ENCODE data around the gene PHYKPL. TPM values are rescaled to one million over a fixed set of nuclear protein-coding genes. Genes with fewer than 3 reads are reported as not detected.

Gene PHYKPL
- total RNA-seq, 3 donors from 2014 or later (not counting 1 experiment from before 2014, with no cell fraction given), result 111 to 134 (median 131) TPM

DNA sequence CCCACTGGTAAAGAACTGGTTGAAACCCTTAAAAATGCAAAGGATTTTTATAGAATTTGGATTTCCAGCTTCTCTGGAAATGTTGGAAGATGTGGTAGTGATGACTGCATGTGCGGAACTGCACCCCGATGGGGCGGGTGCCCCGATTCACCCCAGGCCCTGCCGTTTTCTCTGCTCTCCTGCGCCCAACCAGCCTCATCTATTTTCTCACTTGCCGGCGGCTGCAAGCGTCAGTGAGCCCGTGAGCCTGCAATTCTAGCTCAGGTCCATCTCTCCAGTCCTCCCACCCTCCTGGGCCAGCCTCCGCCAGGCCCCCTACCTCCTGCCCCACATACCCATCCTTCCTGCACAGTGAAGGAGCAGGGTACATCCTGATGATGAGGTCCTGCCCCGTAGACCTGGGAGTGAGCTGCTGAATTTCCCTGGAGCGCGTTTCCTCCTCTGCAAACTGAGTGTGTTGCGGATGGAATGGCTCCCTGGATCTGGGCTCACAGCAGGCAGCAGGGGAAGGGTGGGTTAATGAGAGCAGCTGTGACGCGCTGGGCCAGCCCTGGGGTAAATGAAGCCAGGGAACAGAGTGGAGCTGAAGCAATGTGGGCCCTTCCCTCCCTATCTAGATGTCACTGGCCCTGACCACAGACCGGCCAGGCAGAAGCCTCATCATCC lies 45.9 kb upstream of the PHYKPL start:
- WGBS (ENCODE audit: insufficient coverage), result 91% methylated on average over 18 of the region's 18 CpGs
- no peaks in the 10 kb centered on the region for H3K27me3 ChIP-seq (ENCODE audit: control insufficient read depth, insufficient read depth, low read length)
- H3K4me1 Mint-ChIP-seq, result peaks cover 9% of the 10 kb centered on the region in 2 donors
- no peak overlapping the region for H3K4me3 Mint-ChIP-seq
- TF ChIP-seq, protein P1, sequence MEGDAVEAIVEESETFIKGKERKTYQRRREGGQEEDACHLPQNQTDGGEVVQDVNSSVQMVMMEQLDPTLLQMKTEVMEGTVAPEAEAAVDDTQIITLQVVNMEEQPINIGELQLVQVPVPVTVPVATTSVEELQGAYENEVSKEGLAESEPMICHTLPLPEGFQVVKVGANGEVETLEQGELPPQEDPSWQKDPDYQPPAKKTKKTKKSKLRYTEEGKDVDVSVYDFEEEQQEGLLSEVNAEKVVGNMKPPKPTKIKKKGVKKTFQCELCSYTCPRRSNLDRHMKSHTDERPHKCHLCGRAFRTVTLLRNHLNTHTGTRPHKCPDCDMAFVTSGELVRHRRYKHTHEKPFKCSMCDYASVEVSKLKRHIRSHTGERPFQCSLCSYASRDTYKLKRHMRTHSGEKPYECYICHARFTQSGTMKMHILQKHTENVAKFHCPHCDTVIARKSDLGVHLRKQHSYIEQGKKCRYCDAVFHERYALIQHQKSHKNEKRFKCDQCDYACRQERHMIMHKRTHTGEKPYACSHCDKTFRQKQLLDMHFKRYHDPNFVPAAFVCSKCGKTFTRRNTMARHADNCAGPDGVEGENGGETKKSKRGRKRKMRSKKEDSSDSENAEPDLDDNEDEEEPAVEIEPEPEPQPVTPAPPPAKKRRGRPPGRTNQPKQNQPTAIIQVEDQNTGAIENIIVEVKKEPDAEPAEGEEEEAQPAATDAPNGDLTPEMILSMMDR (IDR thresholded peaks at IDR 0.05), result no peak
- H3K9me3 Mint-ChIP-seq, result peaks cover 1 to 2% of the 10 kb centered on the region in 2 donors
- peaks cover 0 to 12% of the 10 kb centered on the region in 2 donors for H3K27me3 Mint-ChIP-seq (ENCODE audit: low read depth in 2 of 2)
- no peak overlapping the region for H3K4me3 ChIP-seq (ENCODE audit: low read length)
- H3K9me3 ChIP-seq (ENCODE audit: control insufficient read depth, insufficient read depth, low read length), result peaks cover 3% of the 10 kb centered on the region
- no peaks in the 10 kb centered on the region for H3K36me3 Mint-ChIP-seq
- no peak overlapping the region for H3K27ac Mint-ChIP-seq
- H3K36me3 ChIP-seq (ENCODE audit: control insufficient read depth, insufficient read depth, low read length), result no peaks in the 10 kb centered on the region
- DNase-seq (no peak), ATAC-seq (no peak)
- no peak overlapping the region for H3K27ac ChIP-seq (ENCODE audit: low read length)
- H3K4me1 ChIP-seq (ENCODE audit: control insufficient read depth, insufficient read depth, low read length), result peaks cover 9% of the 10 kb centered on the region
- intact Hi-C loops (cut with micrococcal nuclease), result no loop called here

DNA sequence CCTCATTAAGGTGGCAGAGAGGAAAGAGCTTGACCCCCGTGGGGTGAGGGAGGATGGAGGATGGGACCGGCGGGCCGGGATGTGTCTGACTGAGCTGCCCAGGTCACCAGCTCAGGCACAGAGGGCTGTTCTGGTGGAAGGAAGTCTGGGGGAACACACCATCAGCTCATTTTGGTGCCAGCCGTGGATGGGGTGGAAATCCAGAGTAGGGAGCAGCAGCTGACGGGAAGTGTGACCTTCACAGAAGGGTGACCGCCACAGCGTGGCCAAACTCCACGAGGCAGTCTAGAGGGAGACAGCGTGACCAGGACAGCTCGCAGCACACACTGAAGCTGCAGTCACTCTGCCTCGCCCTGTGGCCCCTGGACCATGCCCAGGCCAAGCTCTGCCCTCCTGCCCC lies 45.3 kb upstream of the PHYKPL start:
- H3K4me1 ChIP-seq (ENCODE audit: control insufficient read depth, insufficient read depth, low read length), result peaks cover 9% of the 10 kb centered on the region
- intact Hi-C loops (cut with micrococcal nuclease), result no loop called here
- H3K36me3 ChIP-seq (ENCODE audit: control insufficient read depth, insufficient read depth, low read length), result no peaks in the 10 kb centered on the region
- DNase-seq (no peak), ATAC-seq (no peak)
- no peak overlapping the region for H3K4me3 Mint-ChIP-seq
- no peaks in the 10 kb centered on the region for H3K9me3 Mint-ChIP-seq
- no peak overlapping the region for H3K27ac ChIP-seq (ENCODE audit: low read length)
- H3K27ac Mint-ChIP-seq, result no peak overlapping the region
- peaks cover 0 to 12% of the 10 kb centered on the region in 2 donors for H3K27me3 Mint-ChIP-seq (ENCODE audit: low read depth in 2 of 2)
- peaks cover 3% of the 10 kb centered on the region for H3K9me3 ChIP-seq (ENCODE audit: control insufficient read depth, insufficient read depth, low read length)
- H3K36me3 Mint-ChIP-seq, result no peaks in the 10 kb centered on the region
- TF ChIP-seq, protein P1 (IDR thresholded peaks at IDR 0.05), result no peak
- H3K4me3 ChIP-seq (ENCODE audit: low read length), result no peak overlapping the region
- 81% methylated on average over 12 of the region's 12 CpGs for WGBS (ENCODE audit: insufficient coverage)
- peaks cover 9% of the 10 kb centered on the region in 2 donors for H3K4me1 Mint-ChIP-seq
- no peaks in the 10 kb centered on the region for H3K27me3 ChIP-seq (ENCODE audit: control insufficient read depth, insufficient read depth, low read length)

- no peaks in the 10 kb centered on the region for H3K36me3 Mint-ChIP-seq
- Histone ChIP-seq H3K4me1 (ENCODE audit: control insufficient read depth, insufficient read depth, low read length) (peaks cover 9% of the 10 kb centered on the region), H3K27ac (ENCODE audit: low read length) (no peak overlapping the region), H3K4me3 (ENCODE audit: low read length) (no peak overlapping the region), H3K9me3 (ENCODE audit: control insufficient read depth, insufficient read depth, low read length) (peaks cover 3% of the 10 kb centered on the region), H3K36me3 (ENCODE audit: control insufficient read depth, insufficient read depth, low read length) (no peaks in the 10 kb centered on the region), H3K27me3 (ENCODE audit: control insufficient read depth, insufficient read depth, low read length) (no peaks in the 10 kb centered on the region)
- DNase-seq (no peak), ATAC-seq (no peak)
- H3K27ac Mint-ChIP-seq, result no peak overlapping the region
- no peak overlapping the region for H3K4me3 Mint-ChIP-seq
- H3K9me3 Mint-ChIP-seq, result no peaks in the 10 kb centered on the region
- intact Hi-C loops (cut with micrococcal nuclease), result no loop called here
- TF ChIP-seq, protein P1 (IDR thresholded peaks at IDR 0.05), result no peak
- H3K27me3 Mint-ChIP-seq (ENCODE audit: low read depth in 2 of 2), result peaks cover 0 to 12% of the 10 kb centered on the region in 2 donors
- WGBS (ENCODE audit: insufficient coverage), result 77% methylated on average over 9 of the region's 9 CpGs
- H3K4me1 Mint-ChIP-seq, result peaks cover 9% of the 10 kb centered on the region in 2 donors
These were observed 44.7 kb upstream of the PHYKPL start for GRCh38 chr5:178277346-178277745.

Data from natural killer cell (primary cell).